Loucy (cell line): ENCODE results near the gene NDUFV1.
"Not testable (repeated sequence)": the region's sequence is repeated elsewhere in the genome, so short reads cannot be mapped to it uniquely, and the experiment has no call there.

ENCODE experiments used
- H2AFZ ChIP-seq: fragments of 200-600 bp; sonication (generic); 2 replicates; pipeline ENCODE4 v1.6.0; 2016; ENCODE audit warnings: antibody characterized with exemption, mild to moderate bottlenecking, low read length, moderate library complexity
- H3F3A ChIP-seq: fragments of 200-600 bp; 2 replicates; pipeline ENCODE4 v1.6.0; 2016; ENCODE audit warnings: antibody characterized with exemption, low read depth, mild to moderate bottlenecking
- H3K27me3 ChIP-seq: fragments of 200-600 bp; sonication (generic); 2 replicates; pipeline ENCODE4 v1.6.1; 2014; ENCODE audit warnings: low read length, mild to moderate bottlenecking; ENCODE audit not compliant: insufficient read depth, poor library complexity, severe bottlenecking
- H3K36me3 ChIP-seq: fragments of 200-600 bp; sonication (generic); 2 replicates; pipeline ENCODE4 v1.6.1; 2016; ENCODE audit warnings: low read length; ENCODE audit not compliant: insufficient read depth
- H3K4me1 ChIP-seq: fragments of 200-600 bp; sonication (generic); 2 replicates; pipeline ENCODE4 v1.5.1; 2014; ENCODE audit warnings: low read length, mild to moderate bottlenecking; ENCODE audit not compliant: insufficient read depth, poor library complexity, severe bottlenecking
- H3K4me2 ChIP-seq: fragments of 200-600 bp; sonication (generic); 2 replicates; pipeline ENCODE4 v1.6.0; 2014; ENCODE audit warnings: antibody characterized with exemption, low read length, low read depth, mild to moderate bottlenecking; ENCODE audit not compliant: poor library complexity, severe bottlenecking
- H3K4me3 ChIP-seq: fragments of 200-600 bp; sonication (generic); 2 replicates; pipeline ENCODE4 v1.5.1; 2014; ENCODE audit warnings: low read length, mild to moderate bottlenecking, mixed read lengths; ENCODE audit not compliant: poor library complexity, severe bottlenecking
- H3K79me2 ChIP-seq: fragments of 200-600 bp; sonication (generic); 2 replicates; pipeline ENCODE4 v1.6.1; 2014; ENCODE audit warnings: low read length; ENCODE audit not compliant: insufficient read depth
- H3K9ac ChIP-seq: fragments of 200-600 bp; sonication (generic); 2 replicates; pipeline ENCODE4 v1.6.0; 2014; ENCODE audit warnings: mild to moderate bottlenecking, low read depth, low read length, moderate library complexity; ENCODE audit not compliant: poor library complexity, severe bottlenecking
- H3K9me2 ChIP-seq: fragments of 200-600 bp; sonication (generic); replicated peaks from 2 replicates; pipeline ENCODE4 v1.6.1; 2016; ENCODE audit warnings: low read depth, low read length, mixed read lengths
- H3K9me3 ChIP-seq: fragments of 200-600 bp; sonication (generic); 2 replicates; pipeline ENCODE4 v1.6.1; 2014; ENCODE audit warnings: mild to moderate bottlenecking, antibody characterized with exemption, low read length, low read depth; ENCODE audit not compliant: insufficient read depth
- H4K20me1 ChIP-seq: fragments of 200-600 bp; sonication (generic); 2 replicates; pipeline ENCODE4 v1.6.0; 2014; ENCODE audit warnings: antibody characterized with exemption, low read length, mild to moderate bottlenecking; ENCODE audit not compliant: insufficient read depth, poor library complexity, severe bottlenecking
- CTCF ChIP-seq: fragments of 200-600 bp; sonication (generic); conservative IDR thresholded peaks from 2 replicates; pipeline ENCODE4 v1.5.1; 2014; ENCODE audit warnings: mild to moderate bottlenecking, antibody characterized with exemption, low read length
- EZH2phosphoT487 ChIP-seq: fragments of 200-600 bp; IDR thresholded peaks from 2 replicates; pipeline ENCODE4 v1.6.1; 2018; ENCODE audit warnings: antibody characterized with exemption, mild to moderate bottlenecking, moderate library complexity, borderline replicate concordance

Gene NDUFV1

GRCh38 chr11:67623795-67624194 is 17.1 kb downstream of the NDUFV1 start:
- Histone ChIP-seq H3K79me2 (peaks cover 51% of the 10 kb centered on the region), H3K4me2 (peak overlapping the region; percentile 51), H3K4me1 (peaks cover 18% of the 10 kb centered on the region), H3K4me3 (peak overlapping the region; percentile 56), H4K20me1 (peaks cover 12% of the 10 kb centered on the region)
- H3K9me2 ChIP-seq, H3K27me3 ChIP-seq, H3F3A ChIP-seq, H3K9ac ChIP-seq, H2AFZ ChIP-seq, H3K9me3 ChIP-seq, H3K36me3 ChIP-seq: not testable (repeated sequence)

- H3K4me2 ChIP-seq, H3K9me2 ChIP-seq, H3K4me3 ChIP-seq, H4K20me1 ChIP-seq, H3K9ac ChIP-seq, H3F3A ChIP-seq, H3K27me3 ChIP-seq, H3K9me3 ChIP-seq, H3K36me3 ChIP-seq, H2AFZ ChIP-seq: not testable (repeated sequence)
- Histone ChIP-seq H3K79me2 (peaks cover 43% of the 10 kb centered on the region; the same call in 1 of the 2 replicates), H3K4me1 (peaks cover 27% of the 10 kb centered on the region)
These were observed 19.5 kb downstream of the NDUFV1 start for GRCh38 chr11:67626131-67626833.

DNA sequence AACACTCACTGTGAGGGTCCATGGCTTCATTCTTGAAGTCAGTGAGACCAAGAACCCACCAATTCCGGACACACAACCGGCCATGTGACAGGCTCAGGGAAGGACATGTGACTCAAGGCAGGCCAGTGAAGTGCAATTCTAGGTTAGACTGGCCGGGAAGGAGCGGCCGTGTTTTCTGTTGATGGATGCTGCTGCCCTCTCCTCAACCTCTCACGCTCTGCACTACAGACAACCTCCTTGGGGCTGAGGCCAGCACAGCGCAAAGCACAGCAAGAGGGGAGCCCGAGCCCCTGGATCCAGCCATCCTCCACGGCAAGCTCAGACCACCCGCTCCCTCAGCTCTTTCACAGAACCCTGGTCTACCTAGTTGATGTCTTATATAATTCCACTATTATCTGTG is 20.2 kb downstream of the NDUFV1 start:
- Histone ChIP-seq H4K20me1 (peaks cover 6% of the 10 kb centered on the region), H3F3A (no peaks in the 10 kb centered on the region), H3K79me2 (peaks cover 36% of the 10 kb centered on the region; the same call in 1 of the 2 replicates), H3K9ac (no peak overlapping the region), H3K27me3 (no peaks in the 10 kb centered on the region), H3K4me2 (no peak overlapping the region), H3K9me3 (no peaks in the 10 kb centered on the region), H3K4me1 (peaks cover 33% of the 10 kb centered on the region), H3K4me3 (no peak overlapping the region), H3K9me2 (no peaks in the 10 kb centered on the region), H3K36me3 (no peaks in the 10 kb centered on the region), H2AFZ (no peak overlapping the region)
- TF ChIP-seq CTCF (no peak), EZH2phosphoT487 (no peak)

DNA sequence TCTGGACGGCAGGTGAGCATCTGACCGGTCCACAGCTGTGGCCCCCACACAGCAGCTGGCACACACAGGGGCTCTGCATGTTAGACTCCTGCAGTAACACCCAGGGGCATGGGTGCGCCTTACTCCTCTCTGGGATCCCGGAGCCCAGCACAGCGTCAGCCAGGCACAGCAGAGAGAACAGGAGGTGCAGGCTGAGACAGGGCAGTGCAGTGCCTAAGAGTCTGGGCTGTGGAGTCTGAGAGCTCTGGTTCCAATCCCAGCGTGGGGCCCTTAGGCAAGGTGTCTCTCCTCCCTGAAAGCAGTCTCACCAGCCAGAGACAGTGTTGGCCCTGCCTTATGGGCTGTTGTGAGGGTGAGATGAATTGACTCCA is 20.7 kb downstream of the NDUFV1 start:
- Histone ChIP-seq H3K4me3 (no peak overlapping the region), H3K79me2 (peaks cover 35% of the 10 kb centered on the region; the same call in 1 of the 2 replicates), H3K36me3 (no peaks in the 10 kb centered on the region), H3K9ac (no peak overlapping the region), H3K4me2 (no peak overlapping the region), H3K9me2 (no peaks in the 10 kb centered on the region), H4K20me1 (peaks cover 6% of the 10 kb centered on the region), H3K9me3 (no peaks in the 10 kb centered on the region), H3K27me3 (no peaks in the 10 kb centered on the region), H2AFZ (no peak overlapping the region), H3K4me1 (peaks cover 33% of the 10 kb centered on the region), H3F3A (no peaks in the 10 kb centered on the region)
- TF ChIP-seq CTCF, result no peak
- no peak for TF ChIP-seq EZH2phosphoT487
